GM23338 (cell line): Measurements from ENCODE around the gene TFDP1. TPM values are rescaled to one million over a fixed set of nuclear protein-coding genes. Genes with fewer than 3 reads are reported as not detected.
A peak's percentile ranks its signal among the peaks of the same experiment; 100 is the strongest.

Experiments
- ATAC-seq: fragments of 200-7000 bp; cut with Tn5 transposase; 3 replicates; pipeline ENCODE4 v1.9.1; 2020
- DNase-seq: peaks from one replicate; pipeline ENCODE4 v3.0.0-alpha.2; 2015; ENCODE audit warnings: low spot score
- H2AFZ ChIP-seq: fragments of 200-600 bp; sonication (generic); 2 replicates; pipeline ENCODE4 v1.8.0; 2016; ENCODE audit warnings: antibody characterized with exemption, mild to moderate bottlenecking, moderate library complexity
- H3F3A ChIP-seq: fragments of 200-600 bp; sonication (generic); replicated peaks from 2 replicates; pipeline ENCODE4 v1.8.0; 2017; ENCODE audit warnings: antibody characterized with exemption, mixed run types, low read depth
- H3K27ac ChIP-seq: fragments of 200-600 bp; sonication (generic); 2 replicates; pipeline ENCODE4 v1.6.1; 2016; ENCODE audit warnings: low read depth
- H3K27me3 ChIP-seq: fragments of 200-600 bp; sonication (generic); 2 replicates; pipeline ENCODE4 v1.8.0; 2016; ENCODE audit warnings: mild to moderate bottlenecking, mixed run types, moderate library complexity; ENCODE audit not compliant: insufficient read depth
- H3K36me3 ChIP-seq: fragments of 200-600 bp; sonication (generic); 2 replicates; pipeline ENCODE4 v1.8.0; 2016; ENCODE audit warnings: mild to moderate bottlenecking; ENCODE audit not compliant: insufficient read depth
- H3K4me1 ChIP-seq: fragments of 200-600 bp; sonication (generic); 2 replicates; pipeline ENCODE4 v1.8.0; 2016; ENCODE audit warnings: mild to moderate bottlenecking, moderate library complexity; ENCODE audit not compliant: insufficient read depth
- H3K4me2 ChIP-seq: fragments of 200-600 bp; sonication (generic); 2 replicates; pipeline ENCODE4 v1.7.1; 2017; ENCODE audit warnings: mixed run types
- H3K4me3 ChIP-seq: fragments of 200-600 bp; sonication (generic); 2 replicates; pipeline ENCODE4 v1.6.1; 2016; ENCODE audit warnings: mixed run types
- H3K79me2 ChIP-seq: fragments of 200-600 bp; sonication (generic); replicated peaks from 2 replicates; pipeline ENCODE4 v1.8.0; 2017; ENCODE audit warnings: mild to moderate bottlenecking; ENCODE audit not compliant: insufficient read depth
- H3K9me2 ChIP-seq: fragments of 200-600 bp; sonication (generic); 2 replicates; pipeline ENCODE4 v1.8.0; 2017; ENCODE audit not compliant: insufficient read depth
- H4K20me1 ChIP-seq: fragments of 200-600 bp; sonication (generic); replicated peaks from 2 replicates; pipeline ENCODE4 v1.8.0; 2017; ENCODE audit warnings: mild to moderate bottlenecking; ENCODE audit not compliant: insufficient read depth
- H3K27ac Mint-ChIP-seq: 2 replicates; pipeline ENCODE4 v1.8.0; 2020; ENCODE audit warnings: inconsistent platforms, mild to moderate bottlenecking, moderate library complexity, mixed read lengths
- H3K27me3 Mint-ChIP-seq: 3 replicates; pipeline ENCODE4 v1.8.0; 2022; ENCODE audit warnings: low read depth, mild to moderate bottlenecking, moderate library complexity, mixed read lengths, inconsistent platforms; ENCODE audit not compliant: insufficient read depth, poor library complexity
- H3K36me3 Mint-ChIP-seq: 3 replicates; pipeline ENCODE4 v1.8.0; 2021; ENCODE audit warnings: low read depth, mild to moderate bottlenecking, inconsistent platforms, moderate library complexity, mixed read lengths
- H3K4me1 Mint-ChIP-seq: 3 replicates; pipeline ENCODE4 v1.8.0; 2020; ENCODE audit warnings: mild to moderate bottlenecking, inconsistent platforms, mixed read lengths
- H3K4me3 Mint-ChIP-seq: 3 replicates; pipeline ENCODE4 v1.8.0; 2021; ENCODE audit warnings: moderate library complexity, mild to moderate bottlenecking, inconsistent platforms, mixed read lengths
- H3K9me3 Mint-ChIP-seq: 3 replicates; pipeline ENCODE4 v1.8.0; 2020; ENCODE audit warnings: moderate library complexity, mild to moderate bottlenecking, inconsistent platforms, mixed read lengths
- CREB1 ChIP-seq: fragments of 250-450 bp; sonication (Bioruptor Pico); IDR thresholded peaks from 2 replicates; pipeline ENCODE4 v1.5.0; 2020; ENCODE audit warnings: low read depth, mild to moderate bottlenecking, moderate library complexity
- CTCF ChIP-seq, 2 experiments: fragments of 200-600 bp in 1 of 2; sonication (generic) in 1 of 2; conservative IDR thresholded peaks; 2 replicates each; pipeline versions ENCODE4 v1.5.1 to v1.6.1; 2016 to 2017; ENCODE audit warnings: antibody characterized with exemption in 2 of 2, low read depth in 2 of 2, mild to moderate bottlenecking in 2 of 2, moderate library complexity in 1 of 2
- ETS1 ChIP-seq: IDR thresholded peaks from 2 replicates; pipeline ENCODE4 v1.6.1; 2016; ENCODE audit warnings: antibody characterized with exemption
- EZH2 ChIP-seq: fragments of 200-600 bp; sonication (generic); IDR thresholded peaks from one replicate; pipeline ENCODE4 v1.8.0; 2017; ENCODE audit warnings: antibody characterized with exemption, mild to moderate bottlenecking, low read depth; ENCODE audit not compliant: unreplicated experiment
- EZH2phosphoT487 ChIP-seq: fragments of 200-600 bp; sonication (generic); IDR thresholded peaks from one replicate; pipeline ENCODE4 v1.8.1; 2018; ENCODE audit warnings: antibody characterized with exemption; ENCODE audit not compliant: unreplicated experiment
- NANOG ChIP-seq: IDR thresholded peaks from 2 replicates; pipeline ENCODE4 v1.6.1; 2016; ENCODE audit warnings: antibody characterized with exemption, borderline replicate concordance
- POLR2AphosphoS5 ChIP-seq: IDR thresholded peaks from 2 replicates; pipeline ENCODE4 v1.6.1; 2016; ENCODE audit warnings: antibody characterized with exemption, low read depth
- REST ChIP-seq: IDR thresholded peaks from one replicate; pipeline ENCODE4 v1.6.1; 2018; ENCODE audit warnings: antibody characterized with exemption; ENCODE audit not compliant: unreplicated experiment
- STAT1 ChIP-seq: IDR thresholded peaks from one replicate; pipeline ENCODE4 v1.6.1; 2016; ENCODE audit warnings: antibody characterized with exemption; ENCODE audit not compliant: unreplicated experiment
- ZNF114 ChIP-seq: fragments of 250-450 bp; sonication (Bioruptor Pico); IDR thresholded peaks from 2 replicates; pipeline ENCODE4 v1.5.0; 2020; ENCODE audit warnings: mild to moderate bottlenecking, moderate library complexity
- ZNF331 ChIP-seq: fragments of 250-450 bp; sonication (Bioruptor Pico); IDR thresholded peaks from 2 replicates; pipeline ENCODE4 v1.5.0; 2020; ENCODE audit warnings: low read depth, mild to moderate bottlenecking, moderate library complexity
- polyA plus RNA-seq: library from polyadenylated mRNA; unstranded; fragments of >200 nt; fragmentation: Nextera tagmentation; extraction: Ambion mirVana; gene quantifications from 2 replicates; pipeline ENCODE4 v1.2.1, GENCODE V29; 2016
- total RNA-seq: library from RNA; depleted of rRNA; stranded (reverse); fragments of >200 nt; shearing (Covaris generic); gene quantifications from 2 replicates; pipeline ENCODE4 v1.2.3, GENCODE V29; 2014

TFDP1 gene
- total and polyA plus RNA-seq, 2 experiments from 2014 or later = 42.9 to 80.0 TPM

GRCh38 chr13:113582841-113583631 lies 1.5 kb upstream of the TFDP1 start (continued):
- TF ChIP-seq CTCF (conservative IDR thresholded peaks at IDR 0.05; ENCODE audit: low read depth in 2 of 2) (no peak), NANOG (no peak), ZNF331 (no peak), ETS1 (no peak), ZNF114 (CRISPR knock-in tag) (no peak), STAT1 (no peak), REST (no peak)

GRCh38 chr13:113584870-113585671 lies 518 bp downstream of the TFDP1 start:
- peaks cover 39% of the 10 kb centered on the region for H3K36me3 Mint-ChIP-seq
- peak; percentile 27 for DNase-seq
- H3K9me3 Mint-ChIP-seq = peaks cover 4% of the 10 kb centered on the region; the same call in 2 of the 3 replicates
- H3K4me1 Mint-ChIP-seq = peaks cover 17% of the 10 kb centered on the region
- H3K27me3 ChIP-seq = no peaks in the 10 kb centered on the region
- H3K9me2 ChIP-seq = no peaks in the 10 kb centered on the region
- peaks cover 14% of the 10 kb centered on the region for H3K27me3 Mint-ChIP-seq
- H3K4me3 Mint-ChIP-seq = peak overlapping the region; percentile 87
- ATAC-seq = peak; percentile 8; the same call in 2 of the 3 replicates
- H3K4me2 ChIP-seq = peak overlapping the region; percentile 91
- peaks cover 47% of the 10 kb centered on the region for H3K79me2 ChIP-seq
- H3F3A ChIP-seq = peaks cover 13% of the 10 kb centered on the region; the same call in 1 of the 2 replicates
- no peak overlapping the region for H3K27ac ChIP-seq
- H4K20me1 ChIP-seq = peaks cover 7% of the 10 kb centered on the region; the same call in 1 of the 2 replicates
- no peaks in the 10 kb centered on the region for H3K36me3 ChIP-seq
- 0 out of 2 replicates have a peak, but pooled peaks cover 7% of the 10 kb centered on the region for H3K4me1 ChIP-seq
- no peak overlapping the region for H2AFZ ChIP-seq
- no peak overlapping the region for H3K27ac Mint-ChIP-seq
- peak overlapping the region; percentile 66 for H3K4me3 ChIP-seq
- TF ChIP-seq EZH2 (no peak), EZH2phosphoT487 (no peak), POLR2AphosphoS5 (no peak), CTCF (conservative IDR thresholded peaks at IDR 0.05; ENCODE audit: low read depth in 2 of 2) (no peak), NANOG (no peak), REST (no peak), CREB1 (CRISPR knock-in tag) (no peak)
